Immature natural killer cell (primary cell): Measurements from ENCODE around the gene CER1. TPM values are rescaled to one million over a fixed set of nuclear protein-coding genes. Genes with fewer than 3 reads are reported as not detected.

ENCODE experiments used
- DNase-seq, 3 donors: peaks; one replicate each; pipeline ENCODE4 v3.0.0; 2022; ENCODE audit warnings: mixed read lengths in 1 of 3
- H3K27ac Mint-ChIP-seq, 6 donors: one replicate each; pipeline ENCODE4 v1.8.0; 2020; ENCODE audit warnings: mixed read lengths in 6 of 6, mild to moderate bottlenecking in 5 of 6, inconsistent platforms in 4 of 6, moderate library complexity in 3 of 6
- H3K27me3 Mint-ChIP-seq, 3 donors: one replicate each; pipeline ENCODE4 v1.8.0; 2020 to 2021; ENCODE audit warnings: low read depth in 3 of 3, mild to moderate bottlenecking in 3 of 3, mixed read lengths in 3 of 3, moderate library complexity in 3 of 3, inconsistent platforms in 1 of 3
- H3K36me3 Mint-ChIP-seq, 3 donors: one replicate each; pipeline ENCODE4 v1.8.0; 2020; ENCODE audit warnings: mixed read lengths in 3 of 3, inconsistent platforms in 2 of 3, mild to moderate bottlenecking in 2 of 3
- H3K4me1 Mint-ChIP-seq, 2 donors: one replicate each; pipeline ENCODE4 v1.8.0; 2020; ENCODE audit warnings: inconsistent platforms in 2 of 2, mild to moderate bottlenecking in 2 of 2, mixed read lengths in 2 of 2, moderate library complexity in 1 of 2
- H3K4me3 Mint-ChIP-seq, 5 donors: one replicate each; pipeline ENCODE4 v1.8.0; 2020; ENCODE audit warnings: mild to moderate bottlenecking in 5 of 5, mixed read lengths in 5 of 5, inconsistent platforms in 3 of 5, moderate library complexity in 3 of 5
- H3K9me3 Mint-ChIP-seq, 6 donors: one replicate each; pipeline ENCODE4 v1.8.0; 2020; ENCODE audit warnings: mild to moderate bottlenecking in 6 of 6, mixed read lengths in 6 of 6, inconsistent platforms in 4 of 6, moderate library complexity in 3 of 6
- polyA plus RNA-seq, 3 donors: library from polyadenylated mRNA; unstranded; fragments of 300-500 nt; fragmentation: Illumina TruSeq; gene quantifications; one replicate each; pipeline ENCODE4 v1.2.3, GENCODE V29; 2021

The CER1 gene
- polyA plus RNA-seq, 3 donors from 2014 or later: not detected

DNA sequence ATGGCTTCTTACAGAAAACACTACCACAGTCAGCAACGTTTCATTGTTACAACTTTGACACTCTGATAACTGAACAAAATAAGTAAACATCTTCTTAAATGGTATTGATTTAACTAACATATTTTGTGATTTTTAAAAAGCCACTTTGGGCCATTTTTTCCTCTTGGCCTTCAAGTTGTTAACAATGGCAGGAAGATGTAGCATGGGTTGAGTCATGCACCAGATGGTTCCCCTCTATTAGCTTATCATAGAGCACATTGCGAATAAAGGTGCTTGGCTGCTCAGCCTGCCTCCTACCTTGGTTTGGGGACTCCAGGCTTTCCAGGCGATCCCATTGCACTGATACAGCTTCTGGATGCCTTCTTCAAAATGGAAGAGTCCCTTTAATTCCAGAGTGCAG, 24.1 kb upstream of the CER1 start:
- Mint-ChIP-seq H3K36me3 (no peaks in the 10 kb centered on the region), H3K27me3 (peaks cover 0 to 14% (median 7%) of the 10 kb centered on the region in 3 donors), H3K4me3 (no peak overlapping the region), H3K27ac (no peak overlapping the region), H3K4me1 (no peaks in the 10 kb centered on the region), H3K9me3 (peaks cover 0 to 6% (median 4%) of the 10 kb centered on the region in 6 donors)
- DNase-seq: no peak

DNA sequence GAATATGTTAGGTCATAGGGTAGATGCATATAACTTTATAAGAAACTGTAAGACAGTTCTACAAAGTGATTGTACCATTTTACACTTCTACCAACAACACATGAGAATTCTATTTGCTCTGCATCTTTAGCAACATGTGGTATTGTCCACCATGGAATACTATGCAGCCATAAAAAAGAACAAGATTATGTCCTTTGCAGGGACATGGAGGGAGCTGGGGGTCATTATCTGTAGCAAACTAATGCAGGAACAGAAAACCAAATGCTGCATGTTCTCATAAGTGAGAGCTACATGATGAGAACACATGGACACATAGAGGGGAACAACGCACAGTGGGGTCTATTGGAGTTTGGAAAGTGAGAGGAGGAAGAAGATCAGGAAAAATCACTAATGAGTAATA, 22.2 kb upstream of the CER1 start:
- H3K4me3 Mint-ChIP-seq: no peak overlapping the region
- H3K27me3 Mint-ChIP-seq: peaks cover 0 to 14% (median 10%) of the 10 kb centered on the region in 3 donors
- no peak overlapping the region for H3K27ac Mint-ChIP-seq
- H3K36me3 Mint-ChIP-seq: no peaks in the 10 kb centered on the region
- no peaks in the 10 kb centered on the region for H3K4me1 Mint-ChIP-seq
- H3K9me3 Mint-ChIP-seq: peaks cover 0 to 6% (median 4%) of the 10 kb centered on the region in 6 donors
- DNase-seq: no peak

GRCh38 chr9:14741369-14741768, 18.8 kb upstream of the CER1 start:
- Mint-ChIP-seq H3K4me3 (no peak overlapping the region), H3K27ac (no peak overlapping the region), H3K36me3 (no peaks in the 10 kb centered on the region), H3K27me3 (peaks cover 3 to 6% (median 5%) of the 10 kb centered on the region in 3 donors), H3K4me1 (no peaks in the 10 kb centered on the region), H3K9me3 (peaks cover 0 to 6% (median 4%) of the 10 kb centered on the region in 6 donors)
- no peak for DNase-seq

DNA sequence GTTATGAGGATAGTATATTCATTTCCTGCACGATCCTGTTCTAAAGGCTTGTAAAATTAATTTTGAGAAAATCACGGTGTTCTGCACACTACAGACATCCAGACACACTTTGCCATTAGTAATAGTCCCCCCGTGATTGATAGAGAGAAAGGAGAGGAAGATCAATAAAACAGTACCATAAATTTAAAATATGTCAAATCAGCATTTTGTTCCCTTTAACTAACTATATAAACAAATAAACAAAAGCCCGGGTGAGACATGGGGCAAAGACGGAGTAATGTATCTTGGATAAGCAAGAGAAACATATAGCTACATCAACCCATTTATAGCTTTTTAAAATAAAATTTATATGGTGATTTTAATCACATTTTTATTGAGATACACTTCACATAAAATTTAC, 10.6 kb upstream of the CER1 start:
- no peaks in the 10 kb centered on the region for H3K36me3 Mint-ChIP-seq
- H3K4me1 Mint-ChIP-seq: no peaks in the 10 kb centered on the region
- H3K4me3 Mint-ChIP-seq: no peak overlapping the region
- no peak for DNase-seq
- H3K9me3 Mint-ChIP-seq: peaks cover 0 to 3% (median under 1%) of the 10 kb centered on the region in 6 donors
- peaks cover 0 to 5% (median 5%) of the 10 kb centered on the region in 3 donors for H3K27me3 Mint-ChIP-seq
- H3K27ac Mint-ChIP-seq: no peak overlapping the region

- Mint-ChIP-seq H3K4me1 (no peaks in the 10 kb centered on the region), H3K27ac (no peak overlapping the region), H3K27me3 (peaks cover 0 to 5% (median 0%) of the 10 kb centered on the region in 3 donors), H3K36me3 (no peaks in the 10 kb centered on the region), H3K4me3 (no peak overlapping the region), H3K9me3 (peaks cover 0 to 5% (median under 1%) of the 10 kb centered on the region in 6 donors)
- no peak for DNase-seq
These were observed 8.9 kb upstream of the CER1 start for GRCh38 chr9:14731294-14731981.

GRCh38 chr9:14730461-14730898, 7.9 kb upstream of the CER1 start:
- Mint-ChIP-seq H3K4me1 (no peaks in the 10 kb centered on the region), H3K27ac (no peak overlapping the region), H3K9me3 (peaks cover 0 to 5% (median under 1%) of the 10 kb centered on the region in 6 donors), H3K36me3 (no peaks in the 10 kb centered on the region), H3K4me3 (no peak overlapping the region), H3K27me3 (peaks cover 0 to 7% (median under 1%) of the 10 kb centered on the region in 3 donors)
- no peak for DNase-seq

- H3K27ac Mint-ChIP-seq: no peak overlapping the region
- peaks cover 6 to 9% (median 8%) of the 10 kb centered on the region in 3 donors for H3K27me3 Mint-ChIP-seq
- peaks cover 0 to 4% (median 0%) of the 10 kb centered on the region in 6 donors for H3K9me3 Mint-ChIP-seq
- peaks cover 0 to 3% (median 0%) of the 10 kb centered on the region in 3 donors for H3K36me3 Mint-ChIP-seq
- no peaks in the 10 kb centered on the region for H3K4me1 Mint-ChIP-seq
- no peak for DNase-seq
- no peak overlapping the region for H3K4me3 Mint-ChIP-seq
These were observed 768 bp upstream of the CER1 start for GRCh38 chr9:14723301-14723700.

DNA sequence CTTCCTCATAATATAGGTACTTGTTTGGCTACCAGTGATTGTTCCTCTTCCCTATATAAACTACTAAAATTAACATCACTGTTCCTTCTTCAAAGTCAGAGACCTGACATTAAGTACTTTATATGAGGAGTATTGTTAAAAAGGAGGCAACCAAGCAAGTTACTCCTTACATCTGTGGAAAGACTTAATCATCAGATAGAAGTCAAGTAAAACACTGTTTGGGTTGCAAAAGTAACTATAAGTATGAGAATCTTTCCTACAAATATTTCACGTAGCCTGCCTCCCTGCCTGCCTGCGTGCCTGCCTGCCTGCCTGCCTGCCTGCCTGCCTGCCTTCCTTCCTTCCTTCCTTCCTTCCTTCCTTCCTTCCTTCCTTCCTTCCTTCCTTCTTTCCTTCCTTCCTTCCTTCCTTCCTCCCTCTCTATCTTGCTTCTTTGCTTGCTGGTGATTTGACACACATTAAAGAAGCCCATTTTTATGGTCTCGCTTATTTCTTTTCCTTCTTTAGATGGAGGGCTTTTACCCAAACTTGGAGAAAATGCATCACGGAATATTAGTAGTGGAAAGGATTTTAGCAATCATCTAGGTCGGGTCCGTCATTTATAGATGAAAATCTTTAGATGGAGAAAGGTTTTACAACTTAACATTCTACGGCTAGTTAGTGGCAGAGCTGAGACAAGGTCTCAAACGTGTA, 3.2 kb downstream of the CER1 start:
- Mint-ChIP-seq H3K27ac (no peak overlapping the region), H3K4me3 (no peak overlapping the region), H3K9me3 (no peaks in the 10 kb centered on the region), H3K27me3 (peaks cover 5 to 8% (median 6%) of the 10 kb centered on the region in 3 donors), H3K4me1 (no peaks in the 10 kb centered on the region), H3K36me3 (peaks cover 0 to 3% (median 0%) of the 10 kb centered on the region in 3 donors)
- no peak for DNase-seq

DNA sequence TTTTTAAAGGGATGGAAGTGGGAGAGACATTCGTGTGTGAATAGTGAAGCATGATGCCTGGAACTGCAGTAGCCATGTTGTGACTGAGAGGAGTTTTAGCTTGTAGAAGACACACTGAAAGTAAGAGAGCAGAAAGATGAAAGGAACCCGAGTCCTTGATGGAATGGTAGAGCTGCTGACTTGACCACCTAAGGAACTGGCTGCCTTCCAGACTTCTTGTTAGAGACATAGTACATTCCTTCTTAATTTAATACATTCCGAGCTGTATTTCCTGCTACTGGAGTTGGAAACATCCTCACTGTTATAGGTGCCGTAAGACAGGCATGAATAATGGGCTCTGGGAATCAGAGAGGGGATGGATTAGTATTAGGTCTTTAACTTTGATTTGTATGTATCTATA, 7.4 kb downstream of the CER1 start:
- Mint-ChIP-seq H3K27ac (no peak overlapping the region), H3K4me1 (peaks cover 0 to 2% of the 10 kb centered on the region in 2 donors), H3K27me3 (peaks cover 5 to 14% (median 8%) of the 10 kb centered on the region in 3 donors), H3K36me3 (peaks cover 0 to 3% (median 0%) of the 10 kb centered on the region in 3 donors), H3K9me3 (peaks cover 0 to 5% (median 1%) of the 10 kb centered on the region in 6 donors), H3K4me3 (no peak overlapping the region)
- no peak for DNase-seq

- Mint-ChIP-seq H3K27ac (no peak overlapping the region), H3K4me3 (no peak overlapping the region), H3K4me1 (peaks cover 0 to 2% of the 10 kb centered on the region in 2 donors), H3K27me3 (peaks cover 3 to 7% (median 3%) of the 10 kb centered on the region in 3 donors), H3K9me3 (peaks cover 0 to 19% (median 8%) of the 10 kb centered on the region in 6 donors), H3K36me3 (no peaks in the 10 kb centered on the region)
- no peak for DNase-seq
These were observed 9.3 kb downstream of the CER1 start for GRCh38 chr9:14713187-14713767.

DNA sequence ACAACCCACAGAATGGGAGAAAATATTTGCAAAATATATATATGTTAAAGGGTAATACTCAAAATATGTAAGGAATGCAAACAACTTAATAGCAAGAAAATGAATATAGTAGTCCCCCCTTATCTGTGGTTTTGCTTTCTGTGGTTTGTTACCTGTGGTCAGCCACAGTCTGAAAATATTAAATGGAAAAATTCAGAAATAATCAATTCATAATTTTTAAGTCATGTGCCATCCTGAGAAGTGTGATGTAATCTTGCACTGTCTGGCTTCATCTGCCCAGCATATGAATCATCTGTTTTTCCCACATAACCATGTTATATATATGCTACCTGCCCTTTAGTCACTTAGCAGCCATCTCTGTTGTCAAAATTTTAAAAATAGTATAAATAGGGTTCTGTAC, 11.7 kb downstream of the CER1 start:
- H3K4me1 Mint-ChIP-seq: peaks cover 0 to 2% of the 10 kb centered on the region in 2 donors
- H3K4me3 Mint-ChIP-seq: no peak overlapping the region
- H3K27ac Mint-ChIP-seq: no peak overlapping the region
- H3K9me3 Mint-ChIP-seq: peaks cover 10 to 42% (median 22%) of the 10 kb centered on the region in 6 donors
- H3K27me3 Mint-ChIP-seq: peaks cover 3 to 11% (median 10%) of the 10 kb centered on the region in 3 donors
- no peak for DNase-seq
- peaks cover 0 to 5% (median 0%) of the 10 kb centered on the region in 3 donors for H3K36me3 Mint-ChIP-seq

DNA sequence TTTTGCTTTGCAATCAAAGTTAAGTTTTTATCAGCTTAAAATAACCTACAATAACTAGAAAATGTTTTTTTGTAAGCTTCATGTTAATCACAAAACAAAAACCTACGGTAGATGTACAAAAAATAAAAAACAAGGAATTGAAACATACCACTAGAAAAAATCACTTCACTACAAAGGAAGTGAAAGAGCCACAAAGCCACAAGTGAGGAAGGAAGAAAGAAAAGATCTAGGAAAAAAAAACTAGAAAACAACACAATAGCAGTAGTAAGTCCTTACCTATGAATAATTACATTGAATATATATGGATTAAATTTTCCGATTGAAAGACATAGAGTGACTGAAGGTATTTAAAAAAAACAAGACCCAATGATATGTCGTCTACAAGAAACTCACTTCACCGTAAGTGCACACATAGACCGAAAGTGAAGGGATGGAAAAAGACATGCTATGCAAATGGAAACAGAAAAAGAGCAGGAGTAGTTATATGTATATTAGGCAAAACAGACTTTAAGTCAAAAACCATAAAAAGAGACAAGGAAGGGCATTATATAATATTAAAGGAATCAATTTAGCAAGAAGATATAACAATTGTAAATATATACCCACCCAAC, 15.9 kb downstream of the CER1 start:
- Mint-ChIP-seq H3K27ac (no peak overlapping the region), H3K4me3 (no peak overlapping the region)

GRCh38 chr9:14705079-14705478, 17.5 kb downstream of the CER1 start:
- Mint-ChIP-seq H3K36me3 (peaks cover 4 to 14% (median 5%) of the 10 kb centered on the region in 3 donors), H3K27ac (no peak overlapping the region)

More for the DNA sequence above, 15.9 kb downstream of the CER1 start:
- DNase-seq: no peak
- Mint-ChIP-seq H3K9me3 (peaks cover 18 to 60% (median 39%) of the 10 kb centered on the region in 6 donors), H3K27me3 (peaks cover 3 to 11% (median 11%) of the 10 kb centered on the region in 3 donors), H3K4me1 (peaks cover 0 to 2% of the 10 kb centered on the region in 2 donors), H3K36me3 (peaks cover 4 to 14% (median 5%) of the 10 kb centered on the region in 3 donors)

More at GRCh38 chr9:14705079-14705478, 17.5 kb downstream of the CER1 start:
- Mint-ChIP-seq H3K9me3 (peaks cover 16 to 57% (median 39%) of the 10 kb centered on the region in 6 donors), H3K4me1 (no peaks in the 10 kb centered on the region), H3K27me3 (peaks cover 0 to 11% (median 6%) of the 10 kb centered on the region in 3 donors), H3K4me3 (no peak overlapping the region)
- no peak for DNase-seq
